CD8-positive, alpha-beta memory T cell (primary cell): ENCODE measurements around the gene TRNAU1AP. TPM values are rescaled to one million over a fixed set of nuclear protein-coding genes. Genes with fewer than 3 reads are reported as not detected.
A peak's percentile ranks its signal among the peaks of the same experiment; 100 is the strongest.
"Not testable (repeated sequence)": the region's sequence is repeated elsewhere in the genome, so short reads cannot be mapped to it uniquely, and the experiment has no call there.

Experiments used
- CTCF ChIA-PET: fragments of 350-600 bp; sonication (Branson Sonifier 250); formaldehyde crosslinking; loops from one replicate; lab custom pipeline; 2021; ENCODE audit warnings: antibody characterized with exemption; lab: Charles Lee
- POLR2A ChIA-PET: fragments of 350-600 bp; sonication (Branson Sonifier 250); formaldehyde crosslinking; loops from one replicate; lab custom pipeline; 2021; ENCODE audit warnings: antibody characterized with exemption; lab: Charles Lee
- DNase-seq, 5 donors: peaks; one replicate each; pipeline versions ENCODE4 v3.0.0 to v3.0.0-alpha.2; 2020 to 2022; ENCODE audit warnings: mixed read lengths in 1 of 5
- H3K27ac ChIP-seq: one replicate; pipeline ENCODE4 v1.7.0; 2013; ENCODE audit warnings: low read depth, mild to moderate bottlenecking, low read length, moderate library complexity
- H3K27me3 ChIP-seq: 2 replicates; pipeline ENCODE4 v1.7.0; 2013; ENCODE audit warnings: low read length, mild to moderate bottlenecking; ENCODE audit not compliant: insufficient read depth, poor library complexity, severe bottlenecking
- H3K36me3 ChIP-seq: 2 replicates; pipeline ENCODE4 v1.7.0; 2013; ENCODE audit warnings: mild to moderate bottlenecking, low read length, moderate library complexity; ENCODE audit not compliant: insufficient read depth
- H3K4me1 ChIP-seq: 2 replicates; pipeline ENCODE4 v1.7.0; 2013; ENCODE audit warnings: mild to moderate bottlenecking, low read length, moderate library complexity; ENCODE audit not compliant: insufficient read depth
- H3K4me3 ChIP-seq: 2 replicates; pipeline ENCODE4 v1.7.0; 2013; ENCODE audit warnings: mild to moderate bottlenecking, low read length
- H3K9me3 ChIP-seq: 2 replicates; pipeline ENCODE4 v1.7.0; 2013; ENCODE audit warnings: mild to moderate bottlenecking, low read length
- H3K27ac Mint-ChIP-seq, 8 donors: one replicate each; pipeline ENCODE4 v1.8.0; 2020 to 2021; ENCODE audit warnings: mixed read lengths in 8 of 8, mild to moderate bottlenecking in 6 of 8, inconsistent platforms in 3 of 8, moderate library complexity in 3 of 8
- H3K27me3 Mint-ChIP-seq, 2 donors: one replicate each; pipeline ENCODE4 v1.8.0; 2020 to 2021; ENCODE audit warnings: mixed read lengths in 2 of 2, mild to moderate bottlenecking in 1 of 2, moderate library complexity in 1 of 2
- H3K36me3 Mint-ChIP-seq, 3 donors: one replicate each; pipeline ENCODE4 v1.8.0; 2020 to 2021; ENCODE audit warnings: mixed read lengths in 3 of 3, inconsistent platforms in 1 of 3, mild to moderate bottlenecking in 1 of 3
- H3K4me1 Mint-ChIP-seq, 3 donors: one replicate each; pipeline ENCODE4 v1.8.0; 2020 to 2021; ENCODE audit warnings: mixed read lengths in 3 of 3, inconsistent platforms in 1 of 3, mild to moderate bottlenecking in 1 of 3
- H3K4me3 Mint-ChIP-seq, 7 donors: one replicate each; pipeline ENCODE4 v1.8.0; 2020 to 2021; ENCODE audit warnings: mixed read lengths in 7 of 7, mild to moderate bottlenecking in 6 of 7, moderate library complexity in 4 of 7, inconsistent platforms in 2 of 7
- H3K9me3 Mint-ChIP-seq, 5 donors: one replicate each; pipeline ENCODE4 v1.8.0; 2020 to 2022; ENCODE audit warnings: mixed read lengths in 5 of 5, mild to moderate bottlenecking in 3 of 5, moderate library complexity in 2 of 5, inconsistent platforms in 1 of 5
- polyA plus RNA-seq: library from polyadenylated mRNA; unstranded; fragments of 300-500 nt; fragmentation: Illumina TruSeq; gene quantifications from one replicate; pipeline ENCODE4 v1.2.3, GENCODE V29; 2021
- total RNA-seq, 2 experiments: library from RNA; stranded (reverse); gene quantifications; one replicate each; pipeline ENCODE4 v1.2.3, GENCODE V29; 2021

Gene TRNAU1AP
- total and polyA plus RNA-seq, 3 experiments from 2014 or later = 26.6 to 49.6 (median 46.0) TPM

- Mint-ChIP-seq H3K27me3 (peaks cover 0 to 6% of the 10 kb centered on the region in 2 donors), H3K27ac (peak overlapping the region; percentile 69 to 96 (median 90)), H3K36me3 (peaks cover 4 to 78% (median 23%) of the 10 kb centered on the region in 3 donors), H3K4me1 (peaks cover 54 to 67% (median 66%) of the 10 kb centered on the region in 3 donors), H3K9me3 (no peaks in the 10 kb centered on the region), H3K4me3 (peak overlapping the region; percentile 93 to 99 (median 97))
- H3K36me3 ChIP-seq = peaks cover 33% of the 10 kb centered on the region
- CTCF ChIA-PET = interaction anchor here (1.6 to 2.9 kb wide), 6 partner anchors 8 to 260 kb away, joined by 5 to 12 read pairs (median 8); partner anchors contain the start of genes TAF12 and YTHDF2
- H3K4me1 ChIP-seq = peaks cover 47% of the 10 kb centered on the region
- peak overlapping the region; percentile 90 for H3K27ac ChIP-seq
- DNase-seq = no peak
- H3K4me3 ChIP-seq = peak overlapping the region; percentile 99
- POLR2A ChIA-PET = interaction anchor here (0.8 to 2.6 kb wide), 4 partner anchors 8 to 262 kb away, joined by 6 to 11 read pairs (median 8); partner anchors contain the start of gene GMEB1
- H3K9me3 ChIP-seq = no peaks in the 10 kb centered on the region
- H3K27me3 ChIP-seq = no peaks in the 10 kb centered on the region
Observed at GRCh38 chr1:28508435-28508754, 44.5 kb upstream of the TRNAU1AP start.

- peak overlapping the region; percentile 90 for H3K27ac ChIP-seq
- peaks cover 38% of the 10 kb centered on the region for H3K36me3 ChIP-seq
- ChIA-PET POLR2A (interaction anchor here (0.8 to 1.9 kb wide), 2 partner anchors 72 to 133 kb away, joined by 4 to 8 read pairs; partner anchors contain the start of gene TAF12), CTCF (interaction anchor here (1.4 to 2.9 kb wide), 6 partner anchors 9 to 367 kb away, joined by 3 to 12 read pairs (median 8); partner anchors contain the start of gene TAF12)
- Mint-ChIP-seq H3K4me3 (peak overlapping the region; percentile 93 to 99 (median 97)), H3K36me3 (peaks cover 4 to 86% (median 24%) of the 10 kb centered on the region in 3 donors), H3K9me3 (no peaks in the 10 kb centered on the region), H3K4me1 (peaks cover 54 to 67% (median 66%) of the 10 kb centered on the region in 3 donors), H3K27ac (peak overlapping the region; percentile 52 to 96 (median 89)), H3K27me3 (peaks cover 0 to 6% of the 10 kb centered on the region in 2 donors)
- H3K27me3 ChIP-seq = no peaks in the 10 kb centered on the region
- H3K4me3 ChIP-seq = peak overlapping the region; percentile 55
- H3K9me3 ChIP-seq = no peaks in the 10 kb centered on the region
- DNase-seq = no peak
- H3K4me1 ChIP-seq = peaks cover 47% of the 10 kb centered on the region
Observed at GRCh38 chr1:28509705-28510272, 43.1 kb upstream of the TRNAU1AP start.

- H3K4me3 ChIP-seq = peak overlapping the region; percentile 55
- H3K27ac ChIP-seq = peak overlapping the region; percentile 90
- peaks cover 38% of the 10 kb centered on the region for H3K36me3 ChIP-seq
Observed at GRCh38 chr1:28510273-28510969, 42.5 kb upstream of the TRNAU1AP start.

GRCh38 chr1:28510970-28511440, 41.9 kb upstream of the TRNAU1AP start:
- H3K4me1 Mint-ChIP-seq = peaks cover 46 to 58% (median 56%) of the 10 kb centered on the region in 3 donors
- no peak for DNase-seq
- H3K27me3 ChIP-seq = no peaks in the 10 kb centered on the region
- no peak overlapping the region for H3K27ac ChIP-seq
- peaks cover 42% of the 10 kb centered on the region for H3K4me1 ChIP-seq
- peaks cover 38% of the 10 kb centered on the region for H3K36me3 ChIP-seq
- CTCF ChIA-PET = interaction anchor here (1.4 to 1.8 kb wide), 2 partner anchors 68 to 366 kb away, joined by 3 to 6 read pairs; no protein-coding TSS in a partner anchor
- no peak overlapping the region for H3K4me3 ChIP-seq
- H3K27ac Mint-ChIP-seq = peak overlapping the region; percentile 52 to 95 (median 89)
- H3K9me3 Mint-ChIP-seq = no peaks in the 10 kb centered on the region
- no peaks in the 10 kb centered on the region for H3K9me3 ChIP-seq
- H3K27me3 Mint-ChIP-seq = peaks cover 0 to 6% of the 10 kb centered on the region in 2 donors
- peak overlapping the region; percentile 81 to 99 (median 96) for H3K4me3 Mint-ChIP-seq
- POLR2A ChIA-PET = interaction anchor here (0.5 to 1.8 kb wide), 5 partner anchors 40 to 657 kb away, joined by 4 to 7 read pairs (median 6); no protein-coding TSS in a partner anchor
- peaks cover 4 to 83% (median 23%) of the 10 kb centered on the region in 3 donors for H3K36me3 Mint-ChIP-seq

More at GRCh38 chr1:28510273-28510969, 42.5 kb upstream of the TRNAU1AP start:
- peaks cover 4 to 88% (median 25%) of the 10 kb centered on the region in 3 donors for H3K36me3 Mint-ChIP-seq
- no peaks in the 10 kb centered on the region for H3K9me3 Mint-ChIP-seq
- no peaks in the 10 kb centered on the region for H3K9me3 ChIP-seq
- ChIA-PET POLR2A (interaction anchor here (1.2 to 1.8 kb wide), 2 partner anchors 69 to 71 kb away, joined by 4 to 6 read pairs; no protein-coding TSS in a partner anchor), CTCF (interaction anchor here (1.4 to 2.9 kb wide), 6 partner anchors 8 to 367 kb away, joined by 3 to 12 read pairs (median 8); partner anchors contain the start of gene TAF12)
- H3K27me3 Mint-ChIP-seq = peaks cover 0 to 6% of the 10 kb centered on the region in 2 donors
- peaks cover 50 to 63% (median 62%) of the 10 kb centered on the region in 3 donors for H3K4me1 Mint-ChIP-seq
- peak overlapping the region; percentile 52 to 96 (median 89) for H3K27ac Mint-ChIP-seq
- peaks cover 44% of the 10 kb centered on the region for H3K4me1 ChIP-seq
- no peak for DNase-seq
- H3K27me3 ChIP-seq = no peaks in the 10 kb centered on the region
- H3K4me3 Mint-ChIP-seq = peak overlapping the region; percentile 93 to 99 (median 97)

GRCh38 chr1:28512058-28512611, 40.8 kb upstream of the TRNAU1AP start:
- ChIA-PET POLR2A (interaction anchor here (0.6 to 1.8 kb wide), 4 partner anchors 67 to 306 kb away, joined by 3 to 5 read pairs (median 4); no protein-coding TSS in a partner anchor), CTCF (interaction anchor here (1.2 to 1.6 kb wide), 3 partner anchors 69 to 370 kb away, joined by 3 to 4 read pairs (median 3); no protein-coding TSS in a partner anchor)
- Mint-ChIP-seq H3K4me3 (peak overlapping the region; percentile 44 to 77 (median 70)), H3K27me3 (peaks cover 0 to under 1% of the 10 kb centered on the region in 2 donors), H3K36me3 (peaks cover 4 to 74% (median 23%) of the 10 kb centered on the region in 3 donors), H3K9me3 (no peaks in the 10 kb centered on the region), H3K27ac (peak overlapping the region; percentile 74 to 95 (median 87)), H3K4me1 (peaks cover 46 to 59% (median 59%) of the 10 kb centered on the region in 3 donors)
- Histone ChIP-seq H3K27ac (no peak overlapping the region), H3K27me3 (no peaks in the 10 kb centered on the region), H3K9me3 (no peaks in the 10 kb centered on the region), H3K4me3 (no peak overlapping the region), H3K36me3 (peaks cover 38% of the 10 kb centered on the region), H3K4me1 (peaks cover 40% of the 10 kb centered on the region)
- no peak for DNase-seq

GRCh38 chr1:28514445-28514933, 38.4 kb upstream of the TRNAU1AP start:
- H3K4me3 ChIP-seq, DNase-seq, H3K4me3 Mint-ChIP-seq, H3K9me3 ChIP-seq, H3K27ac ChIP-seq, H3K27me3 ChIP-seq, POLR2A ChIA-PET, H3K27me3 Mint-ChIP-seq, H3K9me3 Mint-ChIP-seq: not testable (repeated sequence)
- H3K4me1 ChIP-seq = peaks cover 35% of the 10 kb centered on the region
- CTCF ChIA-PET = interaction anchor here (1.7 kb wide), 1 partner anchor 363 kb away, joined by 4 read pairs; no protein-coding TSS in a partner anchor
- H3K27ac Mint-ChIP-seq = peak overlapping the region in 4 of 8 donors; percentile 56 to 68 (median 60)
- H3K4me1 Mint-ChIP-seq = peaks cover 46 to 53% (median 52%) of the 10 kb centered on the region in 3 donors
- H3K36me3 ChIP-seq = peaks cover 20% of the 10 kb centered on the region
- peaks cover 0 to 59% (median 14%) of the 10 kb centered on the region in 3 donors for H3K36me3 Mint-ChIP-seq

- peaks cover 32 to 38% (median 34%) of the 10 kb centered on the region in 3 donors for H3K4me1 Mint-ChIP-seq
- ChIA-PET POLR2A (interaction anchor here (0.7 to 2.7 kb wide), 3 partner anchors 9 to 221 kb away, joined by 4 to 11 read pairs (median 6); no protein-coding TSS in a partner anchor), CTCF (interaction anchor here (1.1 to 3.4 kb wide), 5 partner anchors 8 to 268 kb away, joined by 3 to 16 read pairs (median 5); no protein-coding TSS in a partner anchor)
- no peaks in the 10 kb centered on the region for H3K9me3 ChIP-seq
- no peak for DNase-seq
- H3K27me3 Mint-ChIP-seq = peaks cover 0 to 3% of the 10 kb centered on the region in 2 donors
- H3K9me3 Mint-ChIP-seq = no peaks in the 10 kb centered on the region
- peaks cover 18% of the 10 kb centered on the region for H3K4me1 ChIP-seq
- H3K27ac Mint-ChIP-seq = peak overlapping the region in 7 of 8 donors; percentile 47 to 94 (median 76)
- no peak overlapping the region for H3K4me3 ChIP-seq
- no peaks in the 10 kb centered on the region for H3K27me3 ChIP-seq
- H3K36me3 ChIP-seq = peaks cover 5% of the 10 kb centered on the region
- peak overlapping the region in 5 of 7 donors; percentile 30 to 96 (median 47) for H3K4me3 Mint-ChIP-seq
- peaks cover 0 to 39% (median 7%) of the 10 kb centered on the region in 3 donors for H3K36me3 Mint-ChIP-seq
- no peak overlapping the region for H3K27ac ChIP-seq
Observed at GRCh38 chr1:28516518-28516956, 36.3 kb upstream of the TRNAU1AP start.
